GM12872 (cell line): Measurements from ENCODE around the gene USP37.

Source experiments
- TF ChIP-seq, protein P1 (sequence below): IDR thresholded peaks from 3 replicates; pipeline ENCODE4 v1.5.1; 2011; ENCODE audit warnings: low read depth, mild to moderate bottlenecking, low read length, moderate library complexity; ENCODE audit not compliant: insufficient read depth

USP37 gene, protein sequence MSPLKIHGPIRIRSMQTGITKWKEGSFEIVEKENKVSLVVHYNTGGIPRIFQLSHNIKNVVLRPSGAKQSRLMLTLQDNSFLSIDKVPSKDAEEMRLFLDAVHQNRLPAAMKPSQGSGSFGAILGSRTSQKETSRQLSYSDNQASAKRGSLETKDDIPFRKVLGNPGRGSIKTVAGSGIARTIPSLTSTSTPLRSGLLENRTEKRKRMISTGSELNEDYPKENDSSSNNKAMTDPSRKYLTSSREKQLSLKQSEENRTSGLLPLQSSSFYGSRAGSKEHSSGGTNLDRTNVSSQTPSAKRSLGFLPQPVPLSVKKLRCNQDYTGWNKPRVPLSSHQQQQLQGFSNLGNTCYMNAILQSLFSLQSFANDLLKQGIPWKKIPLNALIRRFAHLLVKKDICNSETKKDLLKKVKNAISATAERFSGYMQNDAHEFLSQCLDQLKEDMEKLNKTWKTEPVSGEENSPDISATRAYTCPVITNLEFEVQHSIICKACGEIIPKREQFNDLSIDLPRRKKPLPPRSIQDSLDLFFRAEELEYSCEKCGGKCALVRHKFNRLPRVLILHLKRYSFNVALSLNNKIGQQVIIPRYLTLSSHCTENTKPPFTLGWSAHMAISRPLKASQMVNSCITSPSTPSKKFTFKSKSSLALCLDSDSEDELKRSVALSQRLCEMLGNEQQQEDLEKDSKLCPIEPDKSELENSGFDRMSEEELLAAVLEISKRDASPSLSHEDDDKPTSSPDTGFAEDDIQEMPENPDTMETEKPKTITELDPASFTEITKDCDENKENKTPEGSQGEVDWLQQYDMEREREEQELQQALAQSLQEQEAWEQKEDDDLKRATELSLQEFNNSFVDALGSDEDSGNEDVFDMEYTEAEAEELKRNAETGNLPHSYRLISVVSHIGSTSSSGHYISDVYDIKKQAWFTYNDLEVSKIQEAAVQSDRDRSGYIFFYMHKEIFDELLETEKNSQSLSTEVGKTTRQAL

DNA sequence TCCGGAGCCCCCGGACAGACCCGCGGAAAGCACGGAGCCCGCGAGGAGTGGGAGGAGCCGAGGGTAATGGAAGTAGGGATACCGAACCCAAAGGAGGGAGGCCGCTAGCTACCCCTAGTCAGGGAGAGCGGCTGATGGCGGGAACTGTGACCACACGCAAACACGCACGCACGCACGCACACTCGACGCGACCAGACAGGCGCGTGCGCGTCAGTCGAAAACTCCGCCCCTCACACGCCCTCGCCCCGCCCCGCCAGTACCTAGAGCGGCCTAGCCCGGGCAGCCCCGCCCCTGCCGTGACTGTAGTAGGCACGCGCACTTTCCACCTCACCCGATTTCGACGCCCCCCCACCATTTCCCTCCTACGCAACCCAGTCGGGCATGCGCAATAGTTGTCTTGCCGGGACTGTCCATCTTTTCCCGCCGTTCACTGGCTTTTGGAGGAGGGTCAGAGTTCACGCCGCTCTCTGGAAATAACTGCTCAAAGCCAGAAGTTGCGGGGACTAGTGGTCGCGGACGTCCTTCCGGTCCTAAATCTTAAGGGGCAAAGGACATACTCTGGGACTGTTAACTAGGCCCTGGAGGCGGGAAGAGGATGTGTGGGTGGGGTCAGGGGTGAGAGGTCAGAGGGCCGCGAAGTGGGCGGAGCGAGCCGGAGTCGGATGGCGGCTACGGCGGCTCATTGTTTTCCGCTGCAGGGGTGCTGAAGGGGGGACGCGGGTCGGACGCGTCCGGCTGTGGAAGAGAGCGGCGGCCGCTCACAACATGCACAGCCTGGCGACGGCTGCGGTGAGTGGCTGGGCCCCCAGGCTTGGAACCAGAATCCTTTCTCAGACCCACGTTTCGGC is at the start of gene USP37, which contains the start of gene CNOT9:
Gene USP37 (minus strand): TSS at position 162 of the 848 bp plus-strand sequence. CDS start 9,698 bp downstream, outside the sequence.
Gene CNOT9 (plus strand): TSS at position 650 of the 848 bp plus-strand sequence. CDS start 116 bp downstream, at position 766.
- TF ChIP-seq, protein P1, sequence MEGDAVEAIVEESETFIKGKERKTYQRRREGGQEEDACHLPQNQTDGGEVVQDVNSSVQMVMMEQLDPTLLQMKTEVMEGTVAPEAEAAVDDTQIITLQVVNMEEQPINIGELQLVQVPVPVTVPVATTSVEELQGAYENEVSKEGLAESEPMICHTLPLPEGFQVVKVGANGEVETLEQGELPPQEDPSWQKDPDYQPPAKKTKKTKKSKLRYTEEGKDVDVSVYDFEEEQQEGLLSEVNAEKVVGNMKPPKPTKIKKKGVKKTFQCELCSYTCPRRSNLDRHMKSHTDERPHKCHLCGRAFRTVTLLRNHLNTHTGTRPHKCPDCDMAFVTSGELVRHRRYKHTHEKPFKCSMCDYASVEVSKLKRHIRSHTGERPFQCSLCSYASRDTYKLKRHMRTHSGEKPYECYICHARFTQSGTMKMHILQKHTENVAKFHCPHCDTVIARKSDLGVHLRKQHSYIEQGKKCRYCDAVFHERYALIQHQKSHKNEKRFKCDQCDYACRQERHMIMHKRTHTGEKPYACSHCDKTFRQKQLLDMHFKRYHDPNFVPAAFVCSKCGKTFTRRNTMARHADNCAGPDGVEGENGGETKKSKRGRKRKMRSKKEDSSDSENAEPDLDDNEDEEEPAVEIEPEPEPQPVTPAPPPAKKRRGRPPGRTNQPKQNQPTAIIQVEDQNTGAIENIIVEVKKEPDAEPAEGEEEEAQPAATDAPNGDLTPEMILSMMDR: no peak

DNA sequence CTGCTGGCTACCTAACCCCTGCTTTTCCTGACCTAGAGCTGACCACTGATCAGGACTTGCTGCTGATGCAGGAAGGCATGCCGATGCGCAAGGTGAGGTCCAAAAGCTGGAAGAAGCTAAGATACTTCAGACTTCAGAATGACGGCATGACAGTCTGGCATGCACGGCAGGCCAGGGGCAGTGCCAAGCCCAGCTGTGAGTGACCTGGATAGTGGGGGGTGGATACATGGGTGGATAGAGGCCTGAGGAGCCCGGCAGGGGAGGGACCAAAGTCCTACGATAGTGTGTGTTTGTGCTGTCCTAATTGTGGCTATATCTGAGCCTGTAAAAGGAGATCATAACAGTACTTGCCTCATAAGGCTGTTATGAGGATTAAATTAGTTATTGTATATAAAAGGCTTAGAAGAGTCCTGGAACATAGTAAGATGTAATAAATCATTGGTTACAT is 47.7 kb upstream of the USP37 start:
- TF ChIP-seq, protein P1: no peak

DNA sequence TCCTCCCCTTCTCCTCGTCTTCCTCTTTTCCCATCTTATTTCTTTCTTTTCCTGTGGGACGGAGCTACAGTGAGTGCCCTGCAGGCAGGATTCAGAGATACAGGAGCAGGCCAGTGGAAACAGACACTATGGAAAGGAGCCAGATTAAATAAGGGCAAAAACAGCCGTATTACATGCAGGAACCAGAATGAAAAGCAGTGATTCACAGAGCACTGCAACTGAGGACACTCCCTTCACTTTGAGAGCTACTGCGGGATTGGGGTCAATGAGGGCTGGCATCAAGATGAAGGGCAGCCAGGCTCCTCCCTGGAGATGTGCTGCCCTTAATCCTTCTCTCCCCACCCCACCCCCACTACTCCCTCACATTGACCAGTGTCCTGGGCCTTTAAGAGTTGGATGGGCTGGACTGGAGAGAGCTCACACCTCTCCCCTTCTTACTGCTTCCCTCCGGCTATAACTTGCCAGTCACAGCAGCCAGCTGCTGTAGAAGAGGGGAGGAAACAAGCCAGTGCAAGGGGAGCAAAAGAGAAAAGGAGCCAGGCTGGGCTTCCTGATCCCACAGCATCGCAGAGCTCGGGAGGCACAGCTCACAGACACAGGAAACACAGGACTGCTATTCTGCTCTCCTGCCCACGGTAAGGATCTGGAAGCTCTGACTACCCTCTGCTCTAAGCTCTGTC is 39.4 kb upstream of the USP37 start, which contains the start of gene PLCD4:
Gene PLCD4 (plus strand): TSS at position 464 of the 680 bp plus-strand sequence. CDS start 7,841 bp downstream, outside the sequence.
- TF ChIP-seq, protein P1: no peak

DNA sequence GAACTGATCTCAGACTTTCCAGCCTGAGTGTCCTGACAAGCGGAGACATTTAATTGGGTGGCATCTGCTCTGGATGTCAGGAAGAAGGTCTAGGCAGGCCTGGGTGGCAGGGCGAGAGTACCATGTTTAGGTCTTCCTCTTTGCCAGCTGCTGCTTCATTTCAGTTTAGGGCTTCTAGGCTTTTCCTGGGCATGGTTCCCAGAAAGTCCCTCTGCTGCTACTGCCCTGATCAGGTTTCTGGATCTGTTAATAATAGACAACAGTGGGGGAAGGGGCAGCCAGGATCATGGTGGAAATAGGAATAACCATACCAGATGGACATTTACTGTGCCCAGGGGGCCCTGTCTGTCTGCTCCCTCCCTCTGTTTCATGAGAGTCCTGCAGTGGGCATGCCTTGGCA is 37.3 kb upstream of the USP37 start:
- TF ChIP-seq, protein P1: no peak

DNA sequence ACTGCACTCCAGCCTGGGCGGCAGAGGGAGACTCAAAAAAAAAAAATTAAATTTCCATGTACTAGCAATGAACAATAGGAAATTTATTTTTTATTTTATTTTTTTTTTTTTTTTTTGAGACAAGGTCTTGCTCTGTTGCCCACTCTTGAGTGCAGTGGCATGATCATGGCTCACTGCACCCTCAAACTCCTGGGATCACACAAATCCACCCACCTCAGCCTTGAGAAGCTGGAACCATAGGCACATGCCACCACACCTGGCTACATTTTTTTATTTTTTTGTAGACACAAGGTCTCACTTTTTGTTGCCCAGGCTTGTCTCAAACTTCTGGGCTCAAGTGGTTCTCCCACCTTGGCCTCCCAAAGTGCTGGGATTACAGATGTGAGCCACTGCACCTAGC is 17.4 kb upstream of the USP37 start:
- TF ChIP-seq, protein P1: no peak

DNA sequence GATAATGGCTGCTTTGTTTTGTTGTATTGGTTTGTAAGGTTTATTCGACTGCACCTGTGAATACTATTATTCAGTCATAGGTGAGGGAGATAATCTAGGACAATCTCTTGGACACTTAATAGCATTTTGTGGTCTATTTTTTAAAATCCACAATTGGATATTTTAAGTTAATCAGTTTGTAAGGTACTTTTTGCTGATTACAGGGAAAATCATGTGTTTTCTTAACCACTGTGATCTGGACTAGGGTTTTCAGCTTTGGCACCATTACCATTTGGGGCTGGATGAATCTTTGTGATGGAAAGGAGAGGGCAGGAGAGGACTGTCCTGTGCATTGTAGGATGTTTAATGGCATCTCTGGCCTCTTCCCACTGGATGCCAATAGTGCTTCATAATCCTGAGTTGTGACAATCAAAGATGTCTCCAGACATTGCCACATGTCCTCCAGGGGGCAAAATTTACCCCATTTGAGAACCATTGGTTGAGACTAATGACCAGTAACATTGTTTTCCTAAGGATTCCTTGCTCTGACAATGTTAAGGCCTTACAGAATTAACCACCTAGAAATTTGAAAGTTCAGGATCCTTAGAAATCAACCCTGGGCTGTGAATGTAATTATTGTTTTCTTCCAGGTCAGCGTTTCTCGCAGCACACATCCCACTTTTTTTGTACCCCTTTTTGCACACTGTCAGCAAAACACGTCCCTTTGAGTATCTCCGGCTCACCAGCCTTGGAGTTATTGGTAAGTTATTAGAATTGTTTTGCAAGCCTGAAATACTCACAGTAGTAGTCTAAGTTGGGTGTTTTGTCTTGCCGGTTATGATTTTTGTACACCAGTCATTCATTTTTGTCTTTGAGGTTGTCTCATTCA is 16.1 kb upstream of the USP37 start:
- TF ChIP-seq, protein P1: 0 out of 3 replicates have a peak, but pooled peaks have one; percentile 7
